GM12892 (cell line): ENCODE measurements around the gene GSTO2.

ENCODE experiments used
- POLR2AphosphoS5 ChIP-seq: IDR thresholded peaks from 2 replicates; pipeline ENCODE4 v1.6.1; 2011; ENCODE audit warnings: low read depth, low read length, control low read depth
- TAF1 ChIP-seq: IDR thresholded peaks from 2 replicates; pipeline ENCODE4 v1.6.1; 2011; ENCODE audit warnings: low read depth, mild to moderate bottlenecking, control low read depth, low read length, borderline replicate concordance

DNA sequence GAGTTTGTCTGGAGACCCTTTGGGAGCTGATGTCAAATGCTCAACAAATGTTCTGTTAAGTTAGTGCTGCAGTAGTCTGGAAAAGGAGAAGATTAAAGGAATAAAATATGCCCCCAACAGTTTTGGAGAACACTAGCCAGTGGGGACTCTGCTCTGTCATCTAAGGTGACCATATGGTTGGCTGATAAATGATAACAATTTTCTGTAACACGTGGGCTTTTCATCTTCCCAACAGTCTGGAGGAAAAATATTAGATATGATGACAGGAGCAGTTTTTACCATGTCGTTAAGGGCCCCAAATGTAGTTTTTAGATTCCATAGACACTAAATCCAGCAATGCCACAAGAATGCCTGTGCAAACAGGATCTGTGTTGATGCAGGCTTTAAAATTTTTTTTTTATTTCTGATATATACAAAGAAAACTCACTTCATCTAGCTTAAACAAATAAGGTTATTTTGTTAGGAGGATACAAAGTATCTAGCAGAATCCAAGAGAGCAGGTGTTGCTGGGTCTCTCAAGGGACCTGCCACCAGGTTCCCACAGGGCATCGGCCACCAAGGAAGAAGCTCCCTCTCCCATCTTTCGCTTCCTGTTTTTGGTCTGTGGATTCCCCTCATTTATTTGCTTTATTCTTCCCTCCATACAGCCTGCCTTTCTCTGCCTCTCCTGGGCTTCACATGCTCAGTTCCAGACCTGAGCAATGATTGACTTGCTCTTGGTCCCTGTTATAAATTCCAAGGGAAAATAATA is 78.5 kb downstream of the GSTO2 start:
- TF ChIP-seq TAF1 (no peak), POLR2AphosphoS5 (no peak)
